ENCODE results near the gene GFOD1. TPM values are rescaled to one million over a fixed set of nuclear protein-coding genes. Genes with fewer than 3 reads are reported as not detected.
"Not testable (repeated sequence)": the region's sequence is repeated elsewhere in the genome, so short reads cannot be mapped to it uniquely, and the experiment has no call there.

GFOD1 gene
- total RNA-seq, 1 experiment from 2014 or later, result 1.8 TPM

DNA sequence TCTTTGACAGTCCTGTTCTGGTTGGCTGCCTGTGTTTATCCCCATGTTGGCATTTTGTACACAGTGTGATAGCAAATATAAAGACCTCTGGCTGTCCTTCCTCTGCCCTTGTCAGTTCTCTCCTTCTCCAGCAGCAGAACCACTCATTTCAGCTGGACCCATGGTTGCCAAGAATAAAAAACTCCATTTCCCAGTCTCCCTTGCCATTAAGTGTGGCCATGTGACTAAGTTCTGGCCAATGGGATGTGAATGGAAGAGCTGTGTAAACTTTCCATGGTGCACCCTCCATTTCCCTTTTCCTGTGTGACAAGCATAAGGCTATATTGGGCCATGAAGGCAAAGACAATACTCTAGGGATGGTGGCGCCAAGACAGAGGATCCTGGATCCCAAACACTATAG is 80.6 kb downstream of the GFOD1 start:
- DNase-seq (ENCODE audit: low read depth), result peak; percentile 15

DNA sequence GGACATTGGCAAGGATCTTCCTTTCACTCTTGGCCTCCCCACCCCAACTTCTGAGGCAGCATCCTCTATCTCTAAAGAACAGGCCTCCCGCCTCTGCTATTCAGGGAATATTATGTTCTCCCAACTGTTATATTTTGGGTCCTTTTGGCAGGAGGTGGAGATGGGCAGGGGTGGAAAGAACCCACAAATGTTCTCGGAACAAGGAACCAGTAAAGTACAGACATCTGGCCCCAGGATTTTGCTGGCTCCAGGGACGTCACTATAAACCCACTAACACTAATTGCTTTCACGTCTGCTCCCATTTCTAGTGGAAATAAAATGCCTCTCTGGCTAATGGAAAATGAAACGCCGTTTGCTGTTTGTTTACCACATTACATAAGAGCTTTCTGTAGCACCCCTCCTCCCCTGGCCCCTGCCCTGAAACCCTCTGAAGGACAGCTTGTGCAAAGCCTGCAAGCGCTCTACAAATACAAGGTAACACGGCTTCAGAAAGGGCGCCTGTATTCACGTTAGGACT is 81.4 kb downstream of the GFOD1 start:
- no peak for DNase-seq (ENCODE audit: low read depth)

GRCh38 chr6:13404892-13405254 is 82.5 kb downstream of the GFOD1 start:
- no peak for DNase-seq (ENCODE audit: low read depth)

- no peak for DNase-seq (ENCODE audit: low read depth)
Measured at GRCh38 chr6:13404228-13404891, 83.0 kb downstream of the GFOD1 start.

DNA sequence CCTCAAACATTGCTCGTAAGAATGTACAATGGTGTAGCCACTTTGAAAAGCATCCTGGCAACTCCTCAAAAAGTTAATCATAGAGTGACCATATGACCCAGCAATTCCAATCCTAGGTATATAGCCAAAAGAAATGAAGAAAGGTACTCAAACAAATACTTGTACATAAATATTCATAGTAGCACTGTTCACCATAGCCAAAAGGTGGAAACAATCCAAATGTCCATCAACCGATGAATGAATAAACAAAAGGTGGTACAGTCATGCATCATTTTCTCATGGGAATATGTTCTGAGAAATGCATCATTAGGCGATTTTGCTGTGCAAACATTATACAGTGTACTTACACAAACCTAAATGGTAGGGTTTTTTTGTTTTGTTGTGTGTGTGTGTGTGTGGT is 84.7 kb downstream of the GFOD1 start:
- no peak for DNase-seq (ENCODE audit: low read depth)

- DNase-seq (ENCODE audit: low read depth), result no peak
Measured at GRCh38 chr6:13400772-13401171, 86.6 kb downstream of the GFOD1 start.

DNA sequence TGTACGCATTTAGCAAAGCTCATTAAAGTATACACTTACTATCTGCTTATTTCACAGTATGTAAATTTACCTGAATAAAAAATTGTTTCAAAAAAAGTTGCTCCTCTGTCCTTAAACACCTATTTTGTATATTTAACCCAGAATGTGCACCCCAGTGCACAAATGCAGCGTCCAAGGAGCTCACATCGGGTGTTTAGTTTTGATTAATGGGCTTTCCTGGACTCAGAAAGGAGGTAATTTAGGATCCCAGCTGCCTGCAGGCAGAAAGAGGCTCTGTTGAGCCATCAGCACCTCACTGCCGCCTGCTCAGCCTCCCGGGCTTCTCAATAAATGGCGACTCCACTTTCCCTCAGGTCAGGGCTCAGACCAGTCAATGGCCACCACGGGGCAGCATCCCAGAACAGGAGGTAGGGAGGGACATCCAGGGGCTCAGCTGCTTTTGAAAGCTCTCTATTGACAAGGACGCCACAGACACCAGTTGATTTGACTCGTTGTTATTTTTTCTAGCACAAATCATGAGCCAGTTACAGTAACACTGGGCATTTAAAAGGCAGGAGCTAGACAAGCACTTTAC is 88.9 kb downstream of the GFOD1 start:
- DNase-seq (ENCODE audit: low read depth), result no peak

DNA sequence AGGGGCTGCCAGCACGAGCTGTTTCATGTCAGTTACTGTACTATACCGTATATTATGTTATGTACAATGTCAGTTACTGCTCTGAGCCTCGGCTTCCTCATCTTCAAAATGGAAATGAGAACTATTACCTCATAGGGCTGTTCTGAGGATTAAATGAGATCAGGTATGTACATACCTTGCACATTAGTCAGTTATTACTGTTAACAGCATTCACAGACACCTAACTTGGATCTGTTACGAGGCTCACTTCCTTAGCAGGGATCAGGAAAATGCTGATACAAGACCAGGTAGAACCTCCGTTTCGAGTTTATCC is 89.4 kb downstream of the GFOD1 start:
- no peak for DNase-seq (ENCODE audit: low read depth)

- DNase-seq (ENCODE audit: low read depth), result no peak
Measured at GRCh38 chr6:13397359-13398068, 89.9 kb downstream of the GFOD1 start.

DNA sequence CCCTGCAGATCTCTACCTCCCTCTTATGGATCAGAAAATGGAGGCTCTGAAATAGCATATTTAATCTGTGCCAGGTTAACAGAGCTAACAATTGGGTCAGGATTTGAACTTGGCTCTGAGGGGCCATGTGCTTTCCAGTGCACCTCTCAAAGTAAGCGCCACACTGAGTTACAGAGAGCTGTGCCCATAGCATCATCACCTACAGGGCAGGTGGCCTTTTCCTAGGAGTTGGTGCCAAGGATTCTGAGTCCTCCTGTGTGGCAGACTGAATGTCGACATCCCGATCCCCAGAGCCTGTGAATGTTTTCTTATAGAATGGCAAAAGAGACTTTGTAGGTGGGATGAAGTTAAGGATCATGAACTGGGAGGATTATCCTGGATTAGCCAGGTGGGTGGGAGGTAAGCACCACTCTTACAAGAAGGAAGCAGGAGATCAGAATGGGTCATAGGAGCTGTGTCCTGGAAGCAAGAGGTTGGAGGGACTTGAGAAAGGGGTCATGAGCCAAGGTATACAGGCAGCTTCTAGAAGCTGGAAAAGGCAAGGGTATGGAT is 91.1 kb downstream of the GFOD1 start:
- no peak for DNase-seq (ENCODE audit: low read depth)

DNA sequence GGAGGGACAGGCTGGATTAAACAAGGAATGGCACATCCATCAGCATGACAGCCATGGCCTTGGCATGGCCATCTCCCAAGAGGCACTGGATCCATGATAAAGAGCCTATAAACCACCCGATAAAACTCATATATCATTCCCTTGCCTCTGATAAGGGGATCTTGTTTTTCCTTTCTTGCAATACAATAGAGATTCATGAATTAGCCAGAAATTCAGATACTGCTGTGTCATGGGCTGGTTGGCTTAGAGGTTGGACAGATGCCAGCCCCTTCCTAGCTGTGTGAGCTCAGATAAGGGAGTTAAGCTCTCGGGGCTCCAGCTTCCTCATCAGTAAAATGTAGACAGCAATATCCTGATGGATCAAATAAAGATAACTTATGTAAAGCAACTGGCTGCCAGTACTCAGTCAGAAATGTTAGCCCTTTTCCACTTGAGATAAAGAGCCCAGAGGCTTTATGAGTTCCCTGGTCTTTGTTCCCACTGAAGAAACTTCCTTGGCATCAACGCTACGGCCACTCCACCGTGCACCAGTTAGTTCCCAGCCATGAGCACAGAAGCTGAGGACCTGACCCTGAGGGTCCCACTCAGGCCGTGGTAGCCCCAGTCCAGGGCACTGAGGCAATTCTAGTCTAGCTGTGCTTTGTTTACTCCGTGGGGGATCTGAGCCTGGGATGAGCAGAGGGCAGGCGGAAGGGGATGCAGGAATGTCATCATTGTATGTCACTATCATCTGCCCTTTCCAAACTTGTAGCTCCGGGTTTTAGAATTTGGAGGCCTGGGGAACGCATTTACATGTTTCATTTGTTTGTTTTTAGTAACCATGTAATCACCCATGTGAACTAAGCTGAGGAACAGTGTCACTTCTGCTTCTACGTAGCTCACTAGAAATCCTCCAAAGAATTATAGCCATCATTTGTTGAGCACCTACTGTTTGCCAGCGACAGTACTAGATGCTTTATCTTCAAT is 91.8 kb downstream of the GFOD1 start:
- peak; percentile 68 for DNase-seq (ENCODE audit: low read depth)

DNA sequence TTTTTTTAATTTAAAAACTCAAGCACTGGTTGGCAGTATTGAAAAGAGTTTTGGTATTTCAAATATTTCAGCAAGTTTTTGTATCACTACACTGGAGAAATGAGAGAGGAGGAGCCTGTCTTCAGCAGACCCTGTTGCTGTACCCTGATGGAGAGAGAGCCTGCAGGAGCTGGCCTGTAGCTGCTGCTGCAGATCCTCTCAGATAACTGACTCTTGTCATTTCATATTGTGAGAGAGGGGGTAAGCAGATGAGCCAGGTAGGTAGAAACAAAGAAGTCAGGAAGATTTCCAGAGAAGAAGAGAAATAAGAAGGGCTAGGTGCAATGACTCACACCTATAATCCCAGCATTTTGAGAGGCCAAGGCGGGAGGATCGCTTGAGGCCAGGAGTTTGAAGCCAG is 94.9 kb downstream of the GFOD1 start:
- no peak for DNase-seq (ENCODE audit: low read depth)

- DNase-seq (ENCODE audit: low read depth), result no peak
Measured at GRCh38 chr6:13391537-13391936, 95.9 kb downstream of the GFOD1 start.

- DNase-seq (ENCODE audit: low read depth), result no peak
Measured at GRCh38 chr6:13390658-13391057, 96.7 kb downstream of the GFOD1 start.

DNA sequence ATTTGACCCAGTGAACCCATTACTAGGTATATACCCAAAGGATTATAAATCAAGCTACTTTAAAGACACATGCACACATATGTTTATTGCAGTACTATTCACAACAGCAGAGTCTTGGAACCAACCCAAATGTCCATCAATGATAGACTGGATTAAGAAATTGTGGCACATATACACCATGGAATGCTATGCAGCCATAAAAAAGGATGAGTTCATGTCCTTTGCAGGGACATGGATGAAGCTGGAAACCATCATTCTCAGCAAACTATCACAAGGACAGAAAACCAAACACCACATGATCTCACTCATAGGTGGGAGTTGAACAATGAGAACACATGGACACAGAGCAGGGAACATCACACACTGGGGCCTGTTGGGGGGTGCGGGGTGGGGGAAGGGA is 98.2 kb downstream of the GFOD1 start:
- DNase-seq (ENCODE audit: low read depth), result not testable (repeated sequence)

DNA sequence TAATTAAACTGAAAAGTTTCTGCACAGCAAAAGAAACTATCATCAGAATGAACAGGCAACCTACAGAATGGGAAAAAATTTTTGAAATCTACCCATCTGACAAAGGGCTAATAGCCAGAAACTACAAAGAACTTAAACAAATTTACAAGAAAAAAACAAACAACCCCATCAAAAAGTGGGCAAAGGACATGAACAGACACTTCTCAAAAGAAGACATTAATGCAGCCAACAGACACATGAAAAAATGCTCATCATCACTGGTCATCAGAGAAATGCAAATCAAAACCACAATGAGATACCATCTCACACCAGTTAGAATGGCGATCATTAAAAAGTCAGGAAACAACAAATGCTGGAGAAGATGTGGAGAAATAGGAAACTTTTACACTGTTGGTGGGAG is 98.6 kb downstream of the GFOD1 start:
- DNase-seq (ENCODE audit: low read depth), result not testable (repeated sequence)

DNA sequence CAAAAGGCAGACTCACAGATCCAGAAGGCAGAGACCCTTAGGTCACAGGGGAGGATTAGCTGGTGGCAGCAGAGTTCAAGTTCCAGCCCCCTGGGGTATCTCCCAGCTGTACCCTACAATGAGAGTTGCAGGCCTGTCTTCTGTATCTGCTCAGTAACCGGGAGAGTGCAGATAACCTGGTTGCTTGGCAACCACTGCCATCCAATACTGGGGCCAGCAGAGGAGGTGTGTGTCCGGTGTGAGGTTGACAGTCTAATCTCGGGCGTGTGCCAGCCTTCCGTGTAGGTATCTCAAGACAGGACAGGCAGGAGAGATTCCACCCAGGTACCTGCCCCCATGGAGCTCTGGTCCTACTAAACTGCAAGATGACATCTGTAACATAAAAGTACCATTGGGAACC is 102.4 kb downstream of the GFOD1 start:
- no peak for DNase-seq (ENCODE audit: low read depth)

DNA sequence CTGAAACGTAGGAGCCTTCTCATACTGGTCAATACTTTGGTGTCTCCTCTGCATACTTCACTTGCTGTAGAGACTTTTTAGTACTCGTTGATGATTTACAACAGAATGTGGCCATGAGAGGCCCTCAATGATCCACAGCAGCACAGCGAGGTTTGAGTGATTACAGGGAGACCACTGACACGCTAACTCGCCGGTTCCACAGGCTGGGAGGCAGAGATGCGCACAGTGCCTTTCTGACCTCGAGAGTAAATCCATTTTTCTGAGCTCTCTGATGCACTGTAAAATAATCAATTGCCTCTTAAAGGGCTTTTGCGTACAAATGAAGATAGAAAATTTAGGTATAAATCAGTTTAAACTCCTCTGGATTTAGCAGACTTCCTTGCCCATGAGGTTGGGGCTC is 102.9 kb downstream of the GFOD1 start:
- no peak for DNase-seq (ENCODE audit: low read depth)

DNA sequence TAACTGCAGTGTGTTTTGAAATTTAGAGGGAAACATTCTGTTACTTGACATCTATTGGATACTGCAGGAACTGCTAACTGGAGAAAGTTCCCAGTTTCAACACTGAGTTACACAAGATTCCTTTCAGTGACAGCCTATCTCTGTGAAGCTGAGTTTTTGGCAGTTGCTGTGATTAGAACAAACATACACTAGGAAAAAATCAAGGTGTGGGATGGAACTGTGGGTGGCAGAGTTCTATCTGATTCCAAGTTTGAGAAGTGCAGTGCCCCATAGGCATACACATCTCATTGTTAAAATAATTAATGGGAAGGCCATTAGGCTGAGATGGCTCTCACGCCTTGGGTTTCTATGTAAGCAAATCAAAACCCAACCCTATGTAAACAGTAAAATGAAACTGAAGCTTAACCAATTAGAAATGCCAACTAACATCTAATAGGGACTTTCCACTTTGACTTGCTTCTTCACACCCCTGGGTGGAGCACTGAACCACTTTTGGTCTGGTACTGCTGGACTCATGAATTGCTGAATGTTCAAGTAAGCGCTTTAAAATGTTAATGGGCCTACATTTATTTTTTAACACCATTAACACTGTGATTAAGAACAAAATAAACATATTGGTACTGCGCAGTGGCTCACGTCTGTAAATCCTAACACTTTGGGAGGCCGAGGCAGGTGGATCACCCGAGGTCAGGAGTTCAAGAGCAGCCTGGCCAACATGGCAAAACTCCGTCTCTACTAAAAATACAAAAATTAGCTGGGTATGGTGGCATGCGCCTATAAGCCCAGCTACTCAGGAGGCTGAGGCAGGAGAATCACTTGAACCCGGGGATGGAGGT is 103.9 kb downstream of the GFOD1 start:
- peak; percentile 31 for DNase-seq (ENCODE audit: low read depth)

- DNase-seq (ENCODE audit: low read depth), result no peak
Measured at GRCh38 chr6:13380761-13381160, 106.6 kb downstream of the GFOD1 start.

Measured in RPMI7951 (cell line).